ENCODE results near the gene CAPN1.

DNA sequence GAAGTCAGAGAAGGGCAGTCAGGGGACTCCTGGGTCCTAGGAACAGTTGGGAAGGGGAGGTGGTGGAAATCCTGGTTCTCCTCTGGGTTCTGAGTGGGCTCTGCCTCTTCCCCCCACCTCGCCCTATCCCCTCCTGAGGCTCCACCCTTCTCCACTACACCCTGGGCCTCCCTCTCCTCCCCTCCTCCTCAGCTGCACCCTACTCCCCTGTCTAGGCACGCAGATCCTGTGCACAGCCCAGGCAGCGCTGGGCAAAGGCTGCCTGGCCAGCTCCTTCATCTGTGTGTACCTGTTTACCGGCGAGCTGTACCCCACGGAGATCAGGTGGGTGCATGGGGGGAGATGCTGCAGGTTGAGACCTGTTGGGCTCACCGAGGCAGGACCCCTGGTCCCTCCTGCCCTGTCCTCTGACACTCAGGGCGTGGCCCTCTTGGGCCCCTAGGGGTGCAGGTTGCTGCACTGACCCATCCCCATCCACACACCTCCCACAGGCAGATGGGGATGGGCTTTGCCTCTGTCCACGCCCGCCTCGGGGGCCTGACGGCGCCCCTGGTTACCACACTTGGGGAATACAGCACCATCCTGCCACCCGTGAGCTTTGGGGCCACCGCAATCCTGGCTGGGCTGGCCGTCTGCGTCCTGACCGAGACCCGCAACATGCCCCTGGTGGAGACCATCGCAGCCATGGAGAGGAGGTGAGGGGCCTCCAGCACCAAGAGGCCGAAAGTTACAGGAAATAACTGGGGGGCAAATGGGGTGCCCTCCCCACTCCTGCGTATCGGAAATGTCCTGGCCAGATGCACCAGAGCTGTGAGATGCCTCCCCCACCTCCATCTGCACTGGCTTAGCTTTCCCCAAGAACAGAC is 54.7 kb downstream of the CAPN1 start:
- TF ChIP-seq, protein P1, sequence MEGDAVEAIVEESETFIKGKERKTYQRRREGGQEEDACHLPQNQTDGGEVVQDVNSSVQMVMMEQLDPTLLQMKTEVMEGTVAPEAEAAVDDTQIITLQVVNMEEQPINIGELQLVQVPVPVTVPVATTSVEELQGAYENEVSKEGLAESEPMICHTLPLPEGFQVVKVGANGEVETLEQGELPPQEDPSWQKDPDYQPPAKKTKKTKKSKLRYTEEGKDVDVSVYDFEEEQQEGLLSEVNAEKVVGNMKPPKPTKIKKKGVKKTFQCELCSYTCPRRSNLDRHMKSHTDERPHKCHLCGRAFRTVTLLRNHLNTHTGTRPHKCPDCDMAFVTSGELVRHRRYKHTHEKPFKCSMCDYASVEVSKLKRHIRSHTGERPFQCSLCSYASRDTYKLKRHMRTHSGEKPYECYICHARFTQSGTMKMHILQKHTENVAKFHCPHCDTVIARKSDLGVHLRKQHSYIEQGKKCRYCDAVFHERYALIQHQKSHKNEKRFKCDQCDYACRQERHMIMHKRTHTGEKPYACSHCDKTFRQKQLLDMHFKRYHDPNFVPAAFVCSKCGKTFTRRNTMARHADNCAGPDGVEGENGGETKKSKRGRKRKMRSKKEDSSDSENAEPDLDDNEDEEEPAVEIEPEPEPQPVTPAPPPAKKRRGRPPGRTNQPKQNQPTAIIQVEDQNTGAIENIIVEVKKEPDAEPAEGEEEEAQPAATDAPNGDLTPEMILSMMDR (IDR thresholded peaks at IDR 0.05) = no peak
- no peak for TF ChIP-seq POLR2A (IDR thresholded peaks at IDR 0.05)
